ENCODE results near the gene YIF1A.

The YIF1A gene

DNA sequence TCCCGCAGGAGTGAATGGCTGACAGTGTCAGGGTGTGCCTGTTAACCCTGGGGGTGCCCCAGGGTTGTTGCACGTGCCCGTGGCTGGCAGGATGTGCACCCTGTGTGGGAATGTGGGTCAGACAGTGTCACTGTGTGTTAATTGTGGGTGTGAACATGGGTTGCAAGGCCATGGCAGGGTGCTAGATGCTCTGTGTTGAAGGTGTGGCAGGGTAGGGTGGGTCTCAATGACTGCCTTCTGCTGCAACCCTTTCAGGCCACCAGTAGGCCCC is 39.0 kb upstream of the YIF1A start:
- H3K9me3 ChIP-seq (ENCODE audit: insufficient read depth, low read length, severe bottlenecking), result no peaks in the 10 kb centered on the region
- 0 out of 2 replicates have a peak overlapping the region, but pooled peaks have one; percentile 47 for H2AFZ ChIP-seq (ENCODE audit: low read depth, low read length)
- no peaks in the 10 kb centered on the region for H3K27me3 ChIP-seq (ENCODE audit: insufficient read depth, low read length, poor library complexity)
- H3K36me3 ChIP-seq (ENCODE audit: insufficient read depth, low read length), result no peaks in the 10 kb centered on the region
- H3K4me2 ChIP-seq (ENCODE audit: insufficient read depth, low read length), result no peak overlapping the region
- TF ChIP-seq EZH2 (IDR thresholded peaks at IDR 0.05; ENCODE audit: borderline replicate concordance, low read depth, low read length, severe bottlenecking), result no peak
- TF ChIP-seq, protein P1, sequence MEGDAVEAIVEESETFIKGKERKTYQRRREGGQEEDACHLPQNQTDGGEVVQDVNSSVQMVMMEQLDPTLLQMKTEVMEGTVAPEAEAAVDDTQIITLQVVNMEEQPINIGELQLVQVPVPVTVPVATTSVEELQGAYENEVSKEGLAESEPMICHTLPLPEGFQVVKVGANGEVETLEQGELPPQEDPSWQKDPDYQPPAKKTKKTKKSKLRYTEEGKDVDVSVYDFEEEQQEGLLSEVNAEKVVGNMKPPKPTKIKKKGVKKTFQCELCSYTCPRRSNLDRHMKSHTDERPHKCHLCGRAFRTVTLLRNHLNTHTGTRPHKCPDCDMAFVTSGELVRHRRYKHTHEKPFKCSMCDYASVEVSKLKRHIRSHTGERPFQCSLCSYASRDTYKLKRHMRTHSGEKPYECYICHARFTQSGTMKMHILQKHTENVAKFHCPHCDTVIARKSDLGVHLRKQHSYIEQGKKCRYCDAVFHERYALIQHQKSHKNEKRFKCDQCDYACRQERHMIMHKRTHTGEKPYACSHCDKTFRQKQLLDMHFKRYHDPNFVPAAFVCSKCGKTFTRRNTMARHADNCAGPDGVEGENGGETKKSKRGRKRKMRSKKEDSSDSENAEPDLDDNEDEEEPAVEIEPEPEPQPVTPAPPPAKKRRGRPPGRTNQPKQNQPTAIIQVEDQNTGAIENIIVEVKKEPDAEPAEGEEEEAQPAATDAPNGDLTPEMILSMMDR (IDR thresholded peaks at IDR 0.05; ENCODE audit: borderline replicate concordance, extremely low read depth, low read length, poor library complexity, severe bottlenecking), result no peak
- H4K20me1 ChIP-seq (ENCODE audit: insufficient read depth, low read length), result peaks cover 2% of the 10 kb centered on the region; the same call in 1 of the 2 replicates
- DNase-seq (no peak), ATAC-seq (ENCODE audit: insufficient read depth, low read depth) (no peak; the same call in 1 of the 3 replicates)
- peaks cover 37% of the 10 kb centered on the region for H3K4me1 ChIP-seq (ENCODE audit: insufficient read depth, low read length)
- H3K9ac ChIP-seq (ENCODE audit: low read depth, low read length), result no peak overlapping the region
- H3K79me2 ChIP-seq (ENCODE audit: insufficient read depth, low read length), result no peaks in the 10 kb centered on the region
- H3K4me3 ChIP-seq (ENCODE audit: low read depth in 1 of 2, low read length in 2 of 2), result no peak overlapping the region
- H3K27ac ChIP-seq (ENCODE audit: low read length), result peak overlapping the region; percentile 6; the same call in 1 of the 2 replicates

DNA sequence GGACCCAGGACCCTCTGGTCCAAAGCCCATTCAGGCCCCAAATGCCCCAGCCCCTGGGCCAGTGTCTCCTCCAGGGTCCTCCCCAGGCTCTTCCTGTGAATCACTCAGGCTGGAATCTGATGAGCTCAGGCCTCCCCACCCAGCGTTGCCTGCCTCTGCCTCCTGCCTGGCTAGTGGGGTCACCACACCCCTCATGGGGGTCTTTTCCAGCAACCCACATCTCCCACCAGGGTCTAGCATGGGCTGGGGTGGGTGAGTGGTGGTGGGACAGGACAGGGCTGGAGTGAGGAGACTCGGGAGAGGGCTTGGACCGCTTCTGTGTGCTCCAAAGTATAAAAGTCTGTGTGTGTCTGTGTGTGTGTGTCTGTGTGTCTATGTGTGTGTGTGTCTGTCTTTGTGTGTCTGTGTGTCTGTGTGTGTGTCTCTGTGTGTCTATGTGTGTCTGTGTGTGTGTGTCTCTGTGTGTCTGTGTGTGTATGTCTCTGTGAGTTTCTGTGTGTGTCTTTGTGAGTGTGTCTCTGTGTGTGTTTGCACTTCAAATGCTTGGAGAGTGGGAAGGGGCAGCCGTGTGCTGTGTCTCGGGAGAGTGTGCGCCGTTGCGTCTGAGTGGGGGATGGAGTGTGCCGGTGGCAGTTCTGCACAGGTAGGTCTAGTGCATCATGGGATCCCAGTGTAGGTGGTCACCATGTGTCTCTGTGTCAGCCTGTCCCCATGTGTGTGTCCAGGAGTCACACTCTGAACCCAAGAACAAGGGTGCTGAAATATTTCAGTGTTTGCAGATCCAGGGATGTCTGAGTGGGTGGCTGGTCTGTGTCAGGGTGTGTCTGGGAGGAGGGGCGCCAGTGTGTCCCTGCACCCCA is 38.5 kb upstream of the YIF1A start:
- no peaks in the 10 kb centered on the region for H3K79me2 ChIP-seq (ENCODE audit: insufficient read depth, low read length)
- TF ChIP-seq, protein P1 (IDR thresholded peaks at IDR 0.05; ENCODE audit: borderline replicate concordance, extremely low read depth, low read length, poor library complexity, severe bottlenecking), result no peak
- TF ChIP-seq EZH2 (IDR thresholded peaks at IDR 0.05; ENCODE audit: borderline replicate concordance, low read depth, low read length, severe bottlenecking), result no peak
- H3K36me3 ChIP-seq (ENCODE audit: insufficient read depth, low read length), result no peaks in the 10 kb centered on the region
- DNase-seq (no peak), ATAC-seq (ENCODE audit: insufficient read depth, low read depth) (no peak)
- no peaks in the 10 kb centered on the region for H3K9me3 ChIP-seq (ENCODE audit: insufficient read depth, low read length, severe bottlenecking)
- no peak overlapping the region for H3K4me2 ChIP-seq (ENCODE audit: insufficient read depth, low read length)
- H3K27me3 ChIP-seq (ENCODE audit: insufficient read depth, low read length, poor library complexity), result no peaks in the 10 kb centered on the region
- peak overlapping the region; percentile 92 for H3K27ac ChIP-seq (ENCODE audit: low read length)
- H3K9ac ChIP-seq (ENCODE audit: low read depth, low read length), result no peak overlapping the region
- no peak overlapping the region for H3K4me3 ChIP-seq (ENCODE audit: low read depth in 1 of 2, low read length in 2 of 2)
- peaks cover 37% of the 10 kb centered on the region for H3K4me1 ChIP-seq (ENCODE audit: insufficient read depth, low read length)
- H2AFZ ChIP-seq (ENCODE audit: low read depth, low read length), result no peak overlapping the region
- H4K20me1 ChIP-seq (ENCODE audit: insufficient read depth, low read length), result peaks cover 2% of the 10 kb centered on the region; the same call in 1 of the 2 replicates

DNA sequence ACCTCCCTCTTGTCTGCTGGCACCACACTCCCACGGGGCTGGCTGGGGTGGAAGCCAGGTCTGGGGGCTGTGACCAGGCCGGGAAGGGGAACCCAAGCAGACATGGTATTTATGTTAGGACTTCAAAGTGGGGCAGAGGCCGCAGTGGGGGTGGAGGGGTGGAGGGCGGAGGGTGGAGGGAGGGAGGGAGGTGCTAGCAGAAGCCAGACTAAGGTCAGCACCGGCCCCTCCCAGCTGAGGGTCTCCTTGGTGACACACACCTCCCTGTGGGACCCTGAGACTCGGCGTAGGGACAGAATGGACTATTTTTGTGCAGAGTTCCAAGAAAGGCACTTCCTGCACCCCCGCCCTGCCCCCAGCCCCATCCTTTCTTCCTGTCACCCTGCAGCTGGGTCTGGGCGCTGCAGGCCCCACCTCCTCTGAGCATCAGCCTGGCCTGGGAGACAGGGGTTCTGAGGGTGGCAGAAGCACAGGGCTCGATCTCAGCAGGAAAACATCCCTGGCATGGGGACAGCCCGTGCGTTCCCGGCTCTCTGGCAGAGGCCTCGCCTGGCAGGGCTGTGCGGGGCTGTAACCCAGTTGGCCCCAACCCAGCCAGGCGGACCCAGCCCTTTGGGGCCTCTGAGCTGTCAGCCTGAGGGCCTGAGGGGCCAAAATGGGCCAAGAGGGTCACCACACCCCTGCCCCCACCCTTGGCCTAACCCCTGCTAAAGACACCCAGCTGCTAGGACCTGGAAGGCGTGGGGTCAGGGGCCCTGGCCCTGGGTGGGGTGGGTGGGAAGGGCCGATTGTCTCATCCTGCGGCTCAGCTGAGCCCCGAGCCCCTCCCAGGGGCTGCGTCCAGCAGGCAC is 37.5 kb upstream of the YIF1A start:
- peak overlapping the region; percentile 92 for H3K27ac ChIP-seq (ENCODE audit: low read length)

More for the DNA sequence above, 37.5 kb upstream of the YIF1A start:
- Histone ChIP-seq H3K4me2 (ENCODE audit: insufficient read depth, low read length) (peak overlapping the region; percentile 52), H3K79me2 (ENCODE audit: insufficient read depth, low read length) (no peaks in the 10 kb centered on the region), H3K4me1 (ENCODE audit: insufficient read depth, low read length) (peaks cover 37% of the 10 kb centered on the region), H3K4me3 (ENCODE audit: low read depth in 1 of 2, low read length in 2 of 2) (peak overlapping the region in 1 of 2 experiments; percentile 36; a peak in 1 of 4 replicates), H3K9me3 (ENCODE audit: insufficient read depth, low read length, severe bottlenecking) (no peaks in the 10 kb centered on the region), H4K20me1 (ENCODE audit: insufficient read depth, low read length) (peaks cover 2% of the 10 kb centered on the region; the same call in 1 of the 2 replicates), H3K9ac (ENCODE audit: low read depth, low read length) (peak overlapping the region; percentile 49), H2AFZ (ENCODE audit: low read depth, low read length) (0 out of 2 replicates have a peak overlapping the region, but pooled peaks have one; percentile 55), H3K36me3 (ENCODE audit: insufficient read depth, low read length) (no peaks in the 10 kb centered on the region), H3K27me3 (ENCODE audit: insufficient read depth, low read length, poor library complexity) (no peaks in the 10 kb centered on the region)
- no peak for TF ChIP-seq EZH2 (IDR thresholded peaks at IDR 0.05; ENCODE audit: borderline replicate concordance, low read depth, low read length, severe bottlenecking)
- TF ChIP-seq, protein P1 (IDR thresholded peaks at IDR 0.05; ENCODE audit: borderline replicate concordance, extremely low read depth, low read length, poor library complexity, severe bottlenecking), result no peak
- peak; percentile 91 for ATAC-seq (ENCODE audit: insufficient read depth, low read depth)
- DNase-seq, result peak; percentile 94

Measured in DND-41 (cell line).